IMR-90 (cell line): ENCODE measurements around the gene MEGF8.

Experiments used
- BHLHE40 ChIP-seq: fragments of 150-350 bp; IDR thresholded peaks from 2 replicates; pipeline ENCODE4 v1.6.1; 2016; ENCODE audit warnings: mild to moderate bottlenecking, low read depth, low read length
- CHD1 ChIP-seq: IDR thresholded peaks from 2 replicates; pipeline ENCODE4 v1.6.1; 2012; ENCODE audit warnings: low read depth, low read length, improper control_type of control experiment
- MXI1 ChIP-seq: IDR thresholded peaks from 2 replicates; pipeline ENCODE4 v1.6.1; 2012; ENCODE audit warnings: low read depth, mild to moderate bottlenecking, low read length, moderate library complexity, borderline replicate concordance
- POLR2A ChIP-seq: IDR thresholded peaks from 2 replicates; pipeline ENCODE4 v1.6.1; 2012; ENCODE audit warnings: mild to moderate bottlenecking, low read depth, low read length
- RCOR1 ChIP-seq: IDR thresholded peaks from 2 replicates; pipeline ENCODE4 v1.6.1; 2012; ENCODE audit warnings: mild to moderate bottlenecking, low read length, improper control_type of control experiment; ENCODE audit not compliant: insufficient replicate concordance
- SMC3 ChIP-seq: fragments of 150-350 bp; IDR thresholded peaks from 2 replicates; pipeline ENCODE4 v1.6.1; 2016; ENCODE audit warnings: low read depth, mild to moderate bottlenecking, antibody characterized with exemption, low read length, moderate library complexity
- TF ChIP-seq, protein P1 (sequence below): conservative IDR thresholded peaks from 2 replicates; pipeline ENCODE4 v1.5.1; 2012; ENCODE audit warnings: mild to moderate bottlenecking, low read depth, low read length, improper control_type of control experiment
- TF ChIP-seq, protein P2 (sequence below): fragments of 150-350 bp; IDR thresholded peaks from 2 replicates; pipeline ENCODE4 v1.6.1; 2017; ENCODE audit warnings: mild to moderate bottlenecking, antibody characterized with exemption, low read length, low read depth
- TF ChIP-seq, protein P3 (sequence below): fragments of 150-350 bp; IDR thresholded peaks from 2 replicates; pipeline ENCODE4 v1.6.1; 2016; ENCODE audit warnings: low read depth, mild to moderate bottlenecking, low read length, moderate library complexity, borderline replicate concordance

DNA sequence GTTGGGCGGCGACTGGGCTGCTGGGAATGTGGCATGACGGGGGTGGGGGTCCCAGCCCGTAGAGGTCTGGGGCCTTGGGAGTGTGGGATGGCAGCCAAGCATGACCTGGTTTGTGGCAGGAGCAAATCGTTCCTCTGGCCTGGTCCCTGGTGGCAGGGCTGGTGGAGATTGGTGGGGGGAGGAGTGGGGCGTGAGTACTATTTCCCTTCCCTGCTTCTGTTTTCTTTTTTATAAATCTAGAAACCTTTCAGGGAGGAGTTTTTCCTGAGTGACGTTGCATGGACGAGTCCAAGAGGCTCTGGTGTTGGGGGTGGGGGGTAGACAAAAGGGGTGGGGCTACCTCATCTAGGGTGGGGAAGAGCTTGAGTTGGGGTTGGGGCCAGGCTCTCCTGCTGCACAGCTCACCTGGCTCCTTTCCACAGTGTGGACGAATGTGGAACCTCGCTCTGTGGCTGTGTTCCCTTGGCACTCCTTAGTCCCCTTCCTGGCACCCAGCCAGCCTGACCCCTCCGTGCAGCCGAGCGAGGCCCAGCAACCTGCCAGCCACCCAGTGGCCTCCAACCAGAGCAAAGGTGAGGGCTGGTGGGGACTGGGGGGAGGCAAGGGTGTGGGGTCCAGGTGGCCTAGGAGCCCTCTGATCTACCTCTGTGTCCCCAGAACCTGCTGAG, 39.0 kb upstream of the MEGF8 start:
- no peak for TF ChIP-seq SMC3
- TF ChIP-seq, protein P1, sequence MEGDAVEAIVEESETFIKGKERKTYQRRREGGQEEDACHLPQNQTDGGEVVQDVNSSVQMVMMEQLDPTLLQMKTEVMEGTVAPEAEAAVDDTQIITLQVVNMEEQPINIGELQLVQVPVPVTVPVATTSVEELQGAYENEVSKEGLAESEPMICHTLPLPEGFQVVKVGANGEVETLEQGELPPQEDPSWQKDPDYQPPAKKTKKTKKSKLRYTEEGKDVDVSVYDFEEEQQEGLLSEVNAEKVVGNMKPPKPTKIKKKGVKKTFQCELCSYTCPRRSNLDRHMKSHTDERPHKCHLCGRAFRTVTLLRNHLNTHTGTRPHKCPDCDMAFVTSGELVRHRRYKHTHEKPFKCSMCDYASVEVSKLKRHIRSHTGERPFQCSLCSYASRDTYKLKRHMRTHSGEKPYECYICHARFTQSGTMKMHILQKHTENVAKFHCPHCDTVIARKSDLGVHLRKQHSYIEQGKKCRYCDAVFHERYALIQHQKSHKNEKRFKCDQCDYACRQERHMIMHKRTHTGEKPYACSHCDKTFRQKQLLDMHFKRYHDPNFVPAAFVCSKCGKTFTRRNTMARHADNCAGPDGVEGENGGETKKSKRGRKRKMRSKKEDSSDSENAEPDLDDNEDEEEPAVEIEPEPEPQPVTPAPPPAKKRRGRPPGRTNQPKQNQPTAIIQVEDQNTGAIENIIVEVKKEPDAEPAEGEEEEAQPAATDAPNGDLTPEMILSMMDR, result no peak
- TF ChIP-seq, protein P2, sequence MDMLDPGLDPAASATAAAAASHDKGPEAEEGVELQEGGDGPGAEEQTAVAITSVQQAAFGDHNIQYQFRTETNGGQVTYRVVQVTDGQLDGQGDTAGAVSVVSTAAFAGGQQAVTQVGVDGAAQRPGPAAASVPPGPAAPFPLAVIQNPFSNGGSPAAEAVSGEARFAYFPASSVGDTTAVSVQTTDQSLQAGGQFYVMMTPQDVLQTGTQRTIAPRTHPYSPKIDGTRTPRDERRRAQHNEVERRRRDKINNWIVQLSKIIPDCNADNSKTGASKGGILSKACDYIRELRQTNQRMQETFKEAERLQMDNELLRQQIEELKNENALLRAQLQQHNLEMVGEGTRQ, result no peak
- no peak for TF ChIP-seq POLR2A
- no peak for TF ChIP-seq BHLHE40
- no peak for TF ChIP-seq RCOR1
- TF ChIP-seq CHD1, result no peak
- TF ChIP-seq MXI1, result no peak
- TF ChIP-seq, protein P3, sequence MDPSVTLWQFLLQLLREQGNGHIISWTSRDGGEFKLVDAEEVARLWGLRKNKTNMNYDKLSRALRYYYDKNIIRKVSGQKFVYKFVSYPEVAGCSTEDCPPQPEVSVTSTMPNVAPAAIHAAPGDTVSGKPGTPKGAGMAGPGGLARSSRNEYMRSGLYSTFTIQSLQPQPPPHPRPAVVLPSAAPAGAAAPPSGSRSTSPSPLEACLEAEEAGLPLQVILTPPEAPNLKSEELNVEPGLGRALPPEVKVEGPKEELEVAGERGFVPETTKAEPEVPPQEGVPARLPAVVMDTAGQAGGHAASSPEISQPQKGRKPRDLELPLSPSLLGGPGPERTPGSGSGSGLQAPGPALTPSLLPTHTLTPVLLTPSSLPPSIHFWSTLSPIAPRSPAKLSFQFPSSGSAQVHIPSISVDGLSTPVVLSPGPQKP, result no peak
